Activated CD4-positive, alpha-beta T cell treated with anti-CD3 and anti-CD28 coated beads, Interleukin-10, Interleukin-2, amounts not matched to agents 100 ng/mL and 50 ng/mL, durations not matched to agents 16 hours and 8 hours (primary cell): ENCODE data around the gene LRRIQ1.

Experiments
- DNase-seq: peaks from one replicate; pipeline ENCODE4 v3.0.0-alpha.2; 2020

Gene LRRIQ1

DNA sequence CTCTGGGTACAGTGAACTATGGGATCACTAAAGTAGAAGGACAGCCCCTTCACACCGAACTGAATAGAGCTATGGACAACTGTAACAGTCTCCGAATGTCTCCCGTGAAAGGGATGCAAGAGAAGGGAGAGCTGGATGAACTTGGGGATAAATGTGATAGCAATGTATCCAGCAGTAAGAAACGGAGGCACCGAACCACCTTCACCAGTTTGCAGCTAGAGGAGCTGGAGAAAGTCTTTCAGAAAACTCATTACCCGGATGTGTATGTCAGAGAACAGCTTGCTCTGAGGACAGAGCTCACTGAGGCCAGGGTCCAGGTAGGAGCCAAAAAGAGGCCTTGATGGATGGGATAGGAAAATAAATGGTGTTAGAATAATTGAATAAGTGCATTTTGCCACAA lies 247.4 kb downstream of the LRRIQ1 start:
- no peak for DNase-seq
